Neural cell (in vitro differentiated cells): ENCODE data around the gene BEX3. TPM values are rescaled to one million over a fixed set of nuclear protein-coding genes. Genes with fewer than 3 reads are reported as not detected.
"Not testable (repeated sequence)": the region's sequence is repeated elsewhere in the genome, so short reads cannot be mapped to it uniquely, and the experiment has no call there.

Experiments used
- H2AFZ ChIP-seq: fragments of 200-600, 300-800 bp; sonication (generic), shearing (Covaris generic); 2 replicates; pipeline ENCODE4 v1.6.0; 2014; ENCODE audit warnings: low read depth, mild to moderate bottlenecking, antibody characterized with exemption, low read length, moderate library complexity
- H3F3A ChIP-seq: fragments of 200-600 bp; shearing (Covaris generic); 2 replicates; pipeline ENCODE4 v1.6.1; 2016; ENCODE audit warnings: mild to moderate bottlenecking, moderate library complexity, mixed read lengths, antibody characterized with exemption, low read length; ENCODE audit not compliant: insufficient read depth, poor library complexity, severe bottlenecking
- H3K27ac ChIP-seq: fragments of 200-600, 300-800 bp; sonication (generic), shearing (Covaris generic); 2 replicates; pipeline ENCODE4 v1.5.1; 2014; ENCODE audit warnings: mild to moderate bottlenecking, low read length, moderate library complexity
- H3K27me3 ChIP-seq: fragments of 300-800, 200-600 bp; sonication (generic), shearing (Covaris generic); 2 replicates; pipeline ENCODE4 v1.6.0; 2014; ENCODE audit warnings: mild to moderate bottlenecking, low read depth, low read length, moderate library complexity; ENCODE audit not compliant: insufficient read depth
- H3K36me3 ChIP-seq: fragments of 300-800, 200-600 bp; sonication (generic), shearing (Covaris generic); 2 replicates; pipeline ENCODE4 v1.5.1; 2014; ENCODE audit warnings: mild to moderate bottlenecking, antibody characterized with exemption, low read length, moderate library complexity; ENCODE audit not compliant: insufficient read depth
- H3K4me2 ChIP-seq: fragments of 300-800, 200-600 bp; sonication (generic), shearing (Covaris generic); 2 replicates; pipeline ENCODE4 v1.6.0; 2014; ENCODE audit warnings: mild to moderate bottlenecking, low read length
- H3K4me3 ChIP-seq: fragments of 300-800, 200-600 bp; sonication (generic), shearing (Covaris generic); 2 replicates; pipeline ENCODE4 v1.5.1; 2014; ENCODE audit warnings: mild to moderate bottlenecking, low read length, moderate library complexity
- H3K79me2 ChIP-seq: fragments of 200-600 bp; shearing (Covaris generic); replicated peaks from 2 replicates; pipeline ENCODE4 v1.6.0; 2014; ENCODE audit warnings: mild to moderate bottlenecking, low read length, moderate library complexity; ENCODE audit not compliant: insufficient read depth
- H3K9ac ChIP-seq: fragments of 300-800, 200-600 bp; sonication (generic), shearing (Covaris generic); 2 replicates; pipeline ENCODE4 v1.6.1; 2016; ENCODE audit warnings: mild to moderate bottlenecking, low read length, mixed read lengths
- H3K9me2 ChIP-seq: fragments of 200-600 bp; shearing (Covaris generic); 2 replicates; pipeline ENCODE4 v1.6.1; 2016; ENCODE audit warnings: mild to moderate bottlenecking, low read length, mixed read lengths; ENCODE audit not compliant: insufficient read depth
- H3K9me3 ChIP-seq: fragments of 200-600, 300-800 bp; sonication (generic), shearing (Covaris generic); 2 replicates; pipeline ENCODE4 v1.6.1; 2016; ENCODE audit warnings: mild to moderate bottlenecking, mixed run types, low read length, moderate library complexity, mixed read lengths
- H4K20me1 ChIP-seq: fragments of 200-600 bp; shearing (Covaris generic); 2 replicates; pipeline ENCODE4 v1.6.1; 2016; ENCODE audit warnings: mild to moderate bottlenecking, mixed run types; ENCODE audit not compliant: insufficient read depth
- CTCF ChIP-seq: fragments of 450-650 bp; IDR thresholded peaks from 2 replicates; pipeline ENCODE4 v1.5.1; 2014; ENCODE audit warnings: antibody characterized with exemption, mild to moderate bottlenecking, moderate library complexity; ENCODE audit not compliant: poor library complexity, severe bottlenecking
- EP300 ChIP-seq: fragments of 450-650 bp; conservative IDR thresholded peaks from 2 replicates; pipeline ENCODE4 v1.6.1; 2014; ENCODE audit warnings: antibody characterized with exemption, mild to moderate bottlenecking, moderate library complexity; ENCODE audit not compliant: poor library complexity, severe bottlenecking
- EZH2 ChIP-seq: fragments of 200-600, 300-800 bp; shearing (Covaris generic), sonication (generic); IDR thresholded peaks from 2 replicates; pipeline ENCODE4 v1.6.1; 2014; ENCODE audit warnings: antibody characterized with exemption, low read length, borderline replicate concordance, mild to moderate bottlenecking; ENCODE audit not compliant: insufficient read depth, poor library complexity, severe bottlenecking
- MXI1 ChIP-seq: fragments of 450-650 bp; conservative IDR thresholded peaks from 2 replicates; pipeline ENCODE4 v1.6.1; 2014; ENCODE audit warnings: antibody characterized with exemption, mild to moderate bottlenecking; ENCODE audit not compliant: poor library complexity, severe bottlenecking
- POLR2AphosphoS5 ChIP-seq: IDR thresholded peaks from 2 replicates; pipeline ENCODE4 v1.6.1; 2012
- RAD21 ChIP-seq: fragments of 450-650 bp; conservative IDR thresholded peaks from 2 replicates; pipeline ENCODE4 v1.6.1; 2014; ENCODE audit warnings: antibody characterized with exemption, mild to moderate bottlenecking, moderate library complexity
- SMC3 ChIP-seq: fragments of 450-650 bp; conservative IDR thresholded peaks from 2 replicates; pipeline ENCODE4 v1.6.1; 2014; ENCODE audit warnings: antibody characterized with exemption, mild to moderate bottlenecking, moderate library complexity; ENCODE audit not compliant: poor library complexity
- TAF1 ChIP-seq: IDR thresholded peaks from 2 replicates; pipeline ENCODE4 v1.6.1; 2012; ENCODE audit warnings: low read depth
- polyA plus RNA-seq: library from polyadenylated mRNA; depleted of rRNA; stranded (reverse); fragments of >200 nt; gene quantifications from 2 replicates; pipeline ENCODE4 v1.2.3, GENCODE V29; 2014
- TF ChIP-seq, protein P1 (sequence below): IDR thresholded peaks from 2 replicates; pipeline ENCODE4 v1.6.1; 2012; ENCODE audit warnings: borderline replicate concordance

BEX3 gene
- polyA plus RNA-seq, 1 donor from 2014 or later = 991 TPM

DNA sequence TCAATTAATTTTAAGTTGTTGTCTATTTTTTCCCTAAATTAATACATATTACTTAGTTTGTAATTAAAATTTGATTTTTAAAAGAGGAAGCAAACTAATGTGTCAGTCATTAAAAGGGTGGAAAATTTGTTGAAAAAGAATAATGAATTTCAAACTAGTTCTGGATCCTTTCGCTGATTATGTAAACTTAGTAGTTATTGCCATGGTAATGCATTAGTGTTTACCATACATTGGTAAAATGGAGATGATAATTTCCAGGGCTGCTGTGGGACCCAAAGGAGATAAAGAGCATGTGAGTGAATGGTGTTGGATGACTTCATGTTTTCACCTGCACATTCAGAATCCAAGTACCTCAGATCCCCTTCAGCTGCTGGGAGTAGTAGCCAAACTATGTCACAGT, 6.5 kb downstream of the BEX3 start (continued):
- TF ChIP-seq, protein P1, sequence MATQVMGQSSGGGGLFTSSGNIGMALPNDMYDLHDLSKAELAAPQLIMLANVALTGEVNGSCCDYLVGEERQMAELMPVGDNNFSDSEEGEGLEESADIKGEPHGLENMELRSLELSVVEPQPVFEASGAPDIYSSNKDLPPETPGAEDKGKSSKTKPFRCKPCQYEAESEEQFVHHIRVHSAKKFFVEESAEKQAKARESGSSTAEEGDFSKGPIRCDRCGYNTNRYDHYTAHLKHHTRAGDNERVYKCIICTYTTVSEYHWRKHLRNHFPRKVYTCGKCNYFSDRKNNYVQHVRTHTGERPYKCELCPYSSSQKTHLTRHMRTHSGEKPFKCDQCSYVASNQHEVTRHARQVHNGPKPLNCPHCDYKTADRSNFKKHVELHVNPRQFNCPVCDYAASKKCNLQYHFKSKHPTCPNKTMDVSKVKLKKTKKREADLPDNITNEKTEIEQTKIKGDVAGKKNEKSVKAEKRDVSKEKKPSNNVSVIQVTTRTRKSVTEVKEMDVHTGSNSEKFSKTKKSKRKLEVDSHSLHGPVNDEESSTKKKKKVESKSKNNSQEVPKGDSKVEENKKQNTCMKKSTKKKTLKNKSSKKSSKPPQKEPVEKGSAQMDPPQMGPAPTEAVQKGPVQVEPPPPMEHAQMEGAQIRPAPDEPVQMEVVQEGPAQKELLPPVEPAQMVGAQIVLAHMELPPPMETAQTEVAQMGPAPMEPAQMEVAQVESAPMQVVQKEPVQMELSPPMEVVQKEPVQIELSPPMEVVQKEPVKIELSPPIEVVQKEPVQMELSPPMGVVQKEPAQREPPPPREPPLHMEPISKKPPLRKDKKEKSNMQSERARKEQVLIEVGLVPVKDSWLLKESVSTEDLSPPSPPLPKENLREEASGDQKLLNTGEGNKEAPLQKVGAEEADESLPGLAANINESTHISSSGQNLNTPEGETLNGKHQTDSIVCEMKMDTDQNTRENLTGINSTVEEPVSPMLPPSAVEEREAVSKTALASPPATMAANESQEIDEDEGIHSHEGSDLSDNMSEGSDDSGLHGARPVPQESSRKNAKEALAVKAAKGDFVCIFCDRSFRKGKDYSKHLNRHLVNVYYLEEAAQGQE = no peak

GRCh38 chrX:103384672-103385071, 8.3 kb downstream of the BEX3 start:
- Histone ChIP-seq H3K4me3 (no peak overlapping the region), H2AFZ (no peak overlapping the region), H3K27ac (no peak overlapping the region), H4K20me1 (no peaks in the 10 kb centered on the region), H3F3A (no peaks in the 10 kb centered on the region), H3K9ac (no peak overlapping the region), H3K9me3 (no peaks in the 10 kb centered on the region), H3K79me2 (no peaks in the 10 kb centered on the region), H3K9me2 (no peaks in the 10 kb centered on the region), H3K27me3 (no peaks in the 10 kb centered on the region), H3K36me3 (no peaks in the 10 kb centered on the region), H3K4me2 (no peak overlapping the region)
- TF ChIP-seq TAF1 (no peak), MXI1 (no peak), EP300 (no peak), SMC3 (no peak), CTCF (no peak), RAD21 (no peak), EZH2 (no peak), POLR2AphosphoS5 (no peak)
- TF ChIP-seq, protein P1 = no peak

DNA sequence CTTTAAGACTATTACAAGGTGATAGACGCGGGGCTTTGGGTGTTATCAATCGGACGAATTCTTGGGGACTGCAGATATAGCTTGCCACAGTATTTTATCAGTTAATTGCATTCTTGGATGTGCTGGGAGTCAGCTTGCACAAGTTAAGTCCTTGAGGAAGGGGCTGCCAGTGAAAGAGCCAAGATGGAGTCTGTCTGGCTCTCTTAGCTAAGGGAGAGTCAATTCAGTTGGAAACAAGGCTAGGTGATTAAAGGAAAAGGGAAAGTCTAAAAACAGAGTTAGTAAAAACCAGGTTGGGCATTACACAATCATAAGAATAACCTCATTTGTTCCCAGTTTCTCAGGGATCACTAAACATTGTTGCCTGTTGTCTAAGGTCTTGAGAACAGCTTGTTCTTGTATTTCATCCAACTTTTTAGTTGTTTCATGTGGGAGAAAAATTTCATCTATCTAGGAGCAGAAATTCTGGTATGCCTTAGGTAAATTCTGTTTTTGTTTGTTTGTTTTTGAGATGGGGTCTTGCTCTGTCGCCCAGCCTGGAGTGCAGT, 9.0 kb downstream of the BEX3 start:
- not testable (repeated sequence) for H3K36me3 ChIP-seq, H3K9ac ChIP-seq, H3K4me2 ChIP-seq, H3K79me2 ChIP-seq, H3K4me3 ChIP-seq, H3K9me2 ChIP-seq, H3K27ac ChIP-seq, H2AFZ ChIP-seq, H3F3A ChIP-seq, H3K9me3 ChIP-seq, H4K20me1 ChIP-seq, H3K27me3 ChIP-seq
